Tongue (tissue), 2 donors: ENCODE data around the gene ATP9A. TPM values are rescaled to one million over a fixed set of nuclear protein-coding genes. Genes with fewer than 3 reads are reported as not detected.
"Not testable (repeated sequence)": the region's sequence is repeated elsewhere in the genome, so short reads cannot be mapped to it uniquely, and the experiment has no call there.

Experiments used
- DNase-seq: peaks from one replicate; pipeline ENCODE4 v3.0.0-alpha.2; 2015
- total RNA-seq: library from RNA; depleted of rRNA; stranded (reverse); fragments of >200 nt; gene quantifications from one replicate; pipeline ENCODE4 v1.2.3, GENCODE V29; 2014

The ATP9A gene
- total RNA-seq, 1 donor from 2014 or later = 95.1 TPM

- no peak for DNase-seq
These were observed 15.7 kb downstream of the ATP9A start for GRCh38 chr20:51752343-51752951.

- DNase-seq = no peak
These were observed 17.3 kb downstream of the ATP9A start for GRCh38 chr20:51750770-51751388.

- no peak for DNase-seq
These were observed 18.0 kb downstream of the ATP9A start for GRCh38 chr20:51750037-51750769.

- DNase-seq = no peak
These were observed 18.5 kb downstream of the ATP9A start for GRCh38 chr20:51749674-51750036.

DNA sequence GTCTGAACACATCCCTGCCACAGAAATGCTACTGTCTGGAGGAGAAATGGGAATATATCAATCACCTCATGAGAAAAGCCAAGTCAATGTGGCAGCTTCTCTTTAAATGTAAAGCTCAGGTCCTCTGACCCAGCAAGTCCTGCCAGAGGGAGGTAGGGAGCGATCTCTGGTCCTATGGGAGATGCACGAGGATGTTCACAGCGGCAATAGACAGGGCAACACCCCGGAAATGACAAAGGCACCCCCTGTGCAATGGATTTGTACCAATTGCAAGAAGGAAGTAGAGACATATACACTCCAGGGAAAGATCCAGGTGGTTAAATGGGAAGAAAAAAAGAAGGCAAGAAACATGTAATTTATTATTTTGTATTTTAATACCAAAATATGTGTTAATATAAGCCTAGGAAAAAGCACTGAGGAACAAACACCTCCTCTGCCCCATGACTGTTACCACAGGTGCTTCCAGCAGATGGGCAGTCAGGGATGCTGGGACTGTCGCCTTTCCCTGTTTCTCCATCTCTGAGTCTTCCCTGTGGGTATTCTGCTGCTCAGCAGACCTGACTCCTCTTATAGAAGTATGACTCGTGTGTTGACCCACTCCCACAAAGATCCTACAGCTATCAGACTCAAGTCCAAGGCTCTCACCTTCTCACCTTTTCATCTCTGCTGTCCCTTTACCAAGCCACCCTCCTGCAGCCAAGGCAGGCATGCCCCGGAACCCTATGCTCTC is 20.8 kb downstream of the ATP9A start:
- DNase-seq = no peak

DNA sequence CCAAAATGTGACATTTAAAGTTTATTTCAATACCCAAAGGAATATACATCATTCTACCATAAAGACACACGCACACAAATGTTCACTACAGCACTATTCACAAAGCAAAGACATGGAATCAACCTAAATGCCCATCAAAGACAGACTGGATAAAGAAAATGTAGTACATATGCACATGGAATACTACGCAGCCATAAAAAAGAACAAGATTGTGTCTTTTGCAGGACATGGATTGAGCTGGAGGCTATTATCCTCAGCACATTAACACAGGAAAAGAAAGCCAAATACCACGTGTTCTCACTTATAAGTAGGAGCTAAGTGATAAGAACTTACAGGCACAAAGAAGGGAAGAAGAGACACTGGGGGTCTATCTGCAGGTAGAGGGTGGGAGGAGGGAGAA is 22.4 kb downstream of the ATP9A start:
- DNase-seq = no peak

DNA sequence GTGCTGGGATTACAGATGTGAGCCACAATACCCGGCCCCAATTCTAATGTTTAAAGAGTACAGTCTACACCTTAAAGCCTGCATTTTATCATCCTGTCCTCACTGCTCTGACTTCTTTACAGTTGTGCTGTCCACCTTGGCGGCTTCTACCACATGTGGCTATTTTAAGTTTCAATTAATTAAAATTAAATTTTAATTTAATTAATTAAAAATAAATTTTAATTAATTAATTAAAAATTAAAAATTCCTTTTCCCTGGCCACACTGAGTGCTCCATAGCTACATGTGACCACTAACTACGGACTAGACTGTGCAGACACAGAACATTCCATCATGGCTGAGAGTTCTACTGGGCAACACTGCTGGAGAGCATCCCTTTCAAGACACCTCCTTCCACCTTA is 27.4 kb downstream of the ATP9A start:
- no peak for DNase-seq

GRCh38 chr20:51740308-51740707 is 27.9 kb downstream of the ATP9A start:
- DNase-seq = not testable (repeated sequence)

- DNase-seq = no peak
These were observed 28.4 kb downstream of the ATP9A start for GRCh38 chr20:51739722-51740249.

- no peak for DNase-seq
These were observed 29.2 kb downstream of the ATP9A start for GRCh38 chr20:51738877-51739447.

GRCh38 chr20:51738261-51738660 is 29.9 kb downstream of the ATP9A start:
- not testable (repeated sequence) for DNase-seq

GRCh38 chr20:51736947-51737346 is 31.2 kb downstream of the ATP9A start:
- DNase-seq = no peak

- no peak for DNase-seq
These were observed 32.2 kb downstream of the ATP9A start for GRCh38 chr20:51735728-51736600.

DNA sequence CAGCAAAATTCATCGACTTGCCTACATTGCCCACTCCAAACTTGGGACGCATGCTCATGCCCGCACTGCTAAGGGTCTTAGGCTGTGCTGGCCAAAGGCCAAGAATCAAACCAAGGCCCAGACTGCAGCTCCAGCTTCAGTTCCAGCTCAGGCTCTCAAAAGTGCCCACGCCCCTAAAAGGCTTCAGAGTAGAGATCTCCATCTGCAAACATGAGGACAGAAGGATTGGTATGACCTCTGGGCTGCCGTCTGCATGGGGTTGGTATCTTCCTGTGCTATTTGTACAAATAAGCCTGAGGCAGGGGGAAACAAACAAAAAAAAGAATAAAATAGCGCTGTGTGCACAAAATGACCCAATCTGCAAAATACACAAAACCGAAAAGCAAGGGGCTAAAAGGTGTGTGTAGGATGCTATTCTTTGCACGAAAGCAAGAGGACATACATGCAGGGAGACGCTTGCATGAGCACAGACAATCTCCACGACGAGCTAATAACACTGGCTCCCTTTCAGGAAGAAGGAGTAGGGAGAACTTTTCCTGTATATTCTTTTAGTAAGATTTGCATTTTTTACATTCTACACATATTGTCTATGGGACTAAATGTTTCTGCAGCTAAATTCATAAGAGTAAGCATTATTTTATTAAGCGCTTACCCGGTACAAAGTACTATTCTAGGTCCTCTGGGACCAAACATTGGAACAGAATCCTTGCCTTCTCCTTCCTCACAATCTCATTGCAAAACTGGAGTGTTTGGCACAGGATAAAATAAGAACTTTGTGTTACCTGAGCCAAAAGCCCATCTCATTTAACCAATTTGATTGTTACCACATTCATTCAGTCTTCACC is 33.1 kb downstream of the ATP9A start:
- DNase-seq = no peak

DNA sequence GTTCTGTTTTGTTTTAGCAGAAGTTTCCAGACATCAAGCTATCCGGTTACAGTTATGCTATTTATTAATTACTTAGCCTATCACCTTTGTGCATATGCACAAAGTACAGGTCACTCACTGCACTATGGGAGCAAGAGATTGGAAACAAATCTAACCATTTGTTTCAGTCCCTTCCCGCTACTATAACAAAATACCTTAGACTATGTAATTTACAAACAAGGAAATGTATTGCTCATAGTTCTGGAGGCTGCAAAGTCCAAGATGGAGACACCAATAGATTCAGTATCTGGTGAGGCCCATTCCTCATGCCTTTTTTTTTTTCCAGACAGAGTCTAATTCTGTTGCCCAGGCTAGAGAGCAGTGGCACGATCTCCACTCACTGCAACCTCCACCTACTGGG is 35.1 kb downstream of the ATP9A start:
- no peak for DNase-seq

- peak; percentile 78 for DNase-seq
These were observed 35.9 kb downstream of the ATP9A start for GRCh38 chr20:51732096-51732791.

DNA sequence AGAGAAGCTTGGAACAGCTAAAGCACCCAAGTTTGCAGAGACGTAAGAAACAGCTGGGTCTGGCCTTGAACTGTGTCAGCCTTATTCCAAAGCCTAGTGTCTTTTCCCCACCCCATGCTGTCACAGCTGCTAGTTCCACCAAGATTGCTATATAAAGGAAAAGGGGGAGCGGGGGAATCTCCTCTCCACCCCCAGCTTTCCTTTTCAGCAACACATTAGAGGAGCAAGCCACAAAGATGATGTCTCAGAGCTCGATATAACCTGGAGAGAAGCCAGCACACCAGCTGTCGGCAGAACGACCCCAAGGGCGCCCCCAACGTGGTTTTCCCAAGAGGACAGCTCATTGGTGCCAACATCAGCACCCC is 36.5 kb downstream of the ATP9A start:
- peak; percentile 84 for DNase-seq

DNA sequence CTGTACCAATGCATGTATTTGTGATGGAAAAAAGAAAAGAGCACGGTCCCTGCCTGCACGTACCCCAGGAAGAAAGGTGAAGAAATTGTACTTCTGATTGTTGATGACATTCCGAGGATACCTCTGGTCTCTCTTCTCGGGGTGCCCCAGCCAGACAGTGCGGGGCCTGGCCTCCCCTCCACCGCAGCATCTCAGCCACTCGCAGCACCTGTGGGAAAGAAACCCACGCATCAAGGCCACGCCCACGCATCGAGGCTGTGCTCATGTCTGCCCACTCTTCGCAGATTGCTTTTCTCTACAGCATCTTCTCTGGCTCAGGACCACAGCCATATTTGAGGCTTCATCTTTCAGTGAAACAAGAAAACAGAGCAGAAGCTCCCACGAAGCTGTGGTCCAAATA is 38.4 kb downstream of the ATP9A start:
- no peak for DNase-seq

DNA sequence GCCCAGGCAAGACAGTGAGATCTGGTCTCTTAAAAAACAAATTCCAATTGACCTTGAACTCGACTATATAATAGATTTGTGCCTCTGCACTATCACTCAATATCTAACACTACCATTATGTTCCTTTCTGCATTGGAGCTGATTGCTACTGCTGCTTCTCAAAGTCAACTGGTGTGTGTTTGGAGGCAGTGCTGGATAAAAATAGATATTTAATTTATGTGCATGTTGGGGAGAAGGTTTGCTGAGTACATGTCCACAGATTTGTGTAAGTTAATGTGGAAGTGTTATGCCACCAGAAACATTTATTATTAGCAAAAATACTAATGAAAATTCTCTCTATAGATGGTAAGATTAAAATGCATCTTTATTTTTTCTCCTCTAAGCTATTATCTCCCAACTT is 39.5 kb downstream of the ATP9A start:
- DNase-seq = no peak

DNA sequence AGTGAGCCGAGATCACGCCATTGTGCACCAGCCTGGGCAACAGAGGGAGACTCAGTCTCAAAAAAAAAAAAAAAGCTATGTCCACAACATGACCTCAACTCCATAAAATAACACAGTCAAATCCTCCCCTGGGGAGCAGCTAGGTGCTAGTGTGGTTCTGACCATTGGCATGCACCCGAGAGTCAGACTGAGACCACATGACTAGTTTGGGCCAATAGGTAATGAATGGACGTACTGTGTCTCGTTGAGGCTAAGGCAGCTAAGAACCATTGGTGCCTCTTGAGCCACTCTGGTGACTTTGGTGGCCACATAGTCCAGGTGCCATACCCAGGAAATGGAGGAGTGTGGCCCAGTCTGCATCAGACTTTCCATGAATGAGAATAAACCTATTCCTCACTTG is 40.3 kb downstream of the ATP9A start:
- no peak for DNase-seq
